ENCODE data around the gene HOXD10. TPM values are rescaled to one million over a fixed set of nuclear protein-coding genes. Genes with fewer than 3 reads are reported as not detected.
A peak's percentile ranks its signal among the peaks of the same experiment; 100 is the strongest.

Gene HOXD10
- total and polyA plus RNA-seq, 5 donors from 2014 or later = not detected

- H3K9me3 Mint-ChIP-seq = peaks cover 0 to 14% (median 0%) of the 10 kb centered on the region in 7 donors
- no peaks in the 10 kb centered on the region for H3K9me3 ChIP-seq (ENCODE audit: control insufficient read depth in 2 of 2, low read length in 2 of 2)
- H3K4me1 ChIP-seq (ENCODE audit: control insufficient read depth, insufficient read depth, low read length, poor library complexity, severe bottlenecking) = peaks cover 31% of the 10 kb centered on the region
- no peaks in the 10 kb centered on the region for H3K36me3 ChIP-seq (ENCODE audit: control insufficient read depth, insufficient read depth, low read length)
- peaks cover 6 to 30% (median 20%) of the 10 kb centered on the region in 4 donors for H3K4me1 Mint-ChIP-seq
- H3K36me3 Mint-ChIP-seq = no peaks in the 10 kb centered on the region
- peaks cover 46% of the 10 kb centered on the region for H3K27me3 ChIP-seq (ENCODE audit: control insufficient read depth, insufficient read depth, low read length)
- no peak overlapping the region for H3K27ac Mint-ChIP-seq
- peaks cover 70% of the 10 kb centered on the region for H3K27me3 Mint-ChIP-seq
- H3K4me3 ChIP-seq (ENCODE audit: low read depth, low read length) = no peak overlapping the region
- DNase-seq (no peak), ATAC-seq (ENCODE audit: low read depth in 2 of 2) (no peak)
- H3K27ac ChIP-seq (ENCODE audit: insufficient read depth, low read length, poor library complexity, severe bottlenecking) = no peak overlapping the region
- no peak overlapping the region for H3K4me3 Mint-ChIP-seq
Observed at GRCh38 chr2:176125772-176126054, 9.1 kb downstream of the HOXD10 start.

DNA sequence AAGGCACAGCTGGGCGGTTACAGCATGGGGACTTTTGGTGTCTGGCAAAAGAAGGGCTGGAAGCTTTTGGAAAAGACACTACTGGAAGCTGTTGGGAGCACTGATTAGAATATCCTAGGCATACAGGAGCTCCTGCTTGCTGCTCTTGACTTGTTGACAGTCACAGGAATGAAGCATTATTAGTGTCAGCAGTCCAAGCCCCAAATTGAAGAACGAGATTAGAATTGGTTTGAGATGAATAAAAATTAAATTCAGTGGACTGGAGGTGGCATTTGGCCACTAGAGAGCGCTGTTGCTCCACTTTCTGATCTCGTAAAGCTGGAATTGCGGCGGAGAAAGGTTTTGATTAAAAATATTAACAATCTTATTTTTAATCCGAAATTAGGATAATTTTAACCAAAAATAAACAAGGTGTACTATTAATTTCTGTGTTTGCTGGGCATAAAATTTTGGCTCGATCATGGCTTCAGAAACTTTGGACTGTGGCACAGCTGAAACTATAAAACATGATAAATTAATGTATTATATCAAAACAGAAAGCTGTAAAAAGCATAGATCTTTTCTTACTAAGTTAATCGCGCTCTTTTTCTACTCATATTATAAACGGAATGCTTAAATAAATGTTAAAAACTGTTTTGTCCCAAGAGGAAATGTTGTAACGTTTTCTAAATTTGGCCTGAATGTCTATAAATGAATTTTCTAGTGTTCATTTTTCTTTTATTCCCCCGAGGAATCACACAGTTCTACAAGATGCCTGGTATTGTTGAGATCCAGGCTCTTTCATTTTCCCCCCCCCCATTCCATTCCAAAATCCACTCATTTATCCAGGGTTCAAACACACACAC lies 10.6 kb downstream of the HOXD10 start:
- ATAC-seq (ENCODE audit: low read depth in 2 of 2) (no peak), DNase-seq (peak; percentile 52 to 67 (median 62))
- H3K4me3 Mint-ChIP-seq = peak overlapping the region in 3 of 4 donors; percentile 4 to 81 (median 35)
- no peaks in the 10 kb centered on the region for H3K36me3 Mint-ChIP-seq
- peaks cover 0 to 16% (median 0%) of the 10 kb centered on the region in 7 donors for H3K9me3 Mint-ChIP-seq
- H3K4me1 Mint-ChIP-seq = peaks cover 7 to 43% (median 26%) of the 10 kb centered on the region in 4 donors
- Histone ChIP-seq H3K27me3 (ENCODE audit: control insufficient read depth, insufficient read depth, low read length) (peaks cover 54% of the 10 kb centered on the region), H3K9me3 (ENCODE audit: control insufficient read depth in 2 of 2, low read length in 2 of 2) (peaks cover 0 to 2% of the 10 kb centered on the region in 2 experiments), H3K27ac (ENCODE audit: insufficient read depth, low read length, poor library complexity, severe bottlenecking) (no peak overlapping the region), H3K4me3 (ENCODE audit: low read depth, low read length) (no peak overlapping the region), H3K4me1 (ENCODE audit: control insufficient read depth, insufficient read depth, low read length, poor library complexity, severe bottlenecking) (peaks cover 40% of the 10 kb centered on the region), H3K36me3 (ENCODE audit: control insufficient read depth, insufficient read depth, low read length) (no peaks in the 10 kb centered on the region)
- no peak overlapping the region for H3K27ac Mint-ChIP-seq
- peaks cover 77% of the 10 kb centered on the region for H3K27me3 Mint-ChIP-seq

GRCh38 chr2:176127774-176128072 lies 11.1 kb downstream of the HOXD10 start:
- H3K27me3 ChIP-seq (ENCODE audit: control insufficient read depth, insufficient read depth, low read length) = peaks cover 55% of the 10 kb centered on the region

GRCh38 chr2:176128172-176128981 lies 11.8 kb downstream of the HOXD10 start:
- Mint-ChIP-seq H3K4me3 (peak overlapping the region in 3 of 4 donors; percentile 72 to 85 (median 74)), H3K27me3 (peaks cover 88% of the 10 kb centered on the region), H3K9me3 (peaks cover 0 to 20% (median 2%) of the 10 kb centered on the region in 7 donors), H3K36me3 (no peaks in the 10 kb centered on the region), H3K4me1 (peaks cover 11 to 48% (median 28%) of the 10 kb centered on the region in 4 donors), H3K27ac (peak overlapping the region in 2 of 3 donors; percentile 32 to 73)
- Histone ChIP-seq H3K4me3 (ENCODE audit: low read depth, low read length) (no peak overlapping the region), H3K36me3 (ENCODE audit: control insufficient read depth, insufficient read depth, low read length) (no peaks in the 10 kb centered on the region), H3K9me3 (ENCODE audit: control insufficient read depth in 2 of 2, low read length in 2 of 2) (peaks cover 4 to 7% of the 10 kb centered on the region in 2 experiments), H3K27ac (ENCODE audit: insufficient read depth, low read length, poor library complexity, severe bottlenecking) (no peak overlapping the region), H3K27me3 (ENCODE audit: control insufficient read depth, insufficient read depth, low read length) (peaks cover 57% of the 10 kb centered on the region), H3K4me1 (ENCODE audit: control insufficient read depth, insufficient read depth, low read length, poor library complexity, severe bottlenecking) (peaks cover 39% of the 10 kb centered on the region)
- ATAC-seq (ENCODE audit: low read depth in 2 of 2) = no peak
- DNase-seq = no peak

More at GRCh38 chr2:176127774-176128072, 11.1 kb downstream of the HOXD10 start:
- ATAC-seq (ENCODE audit: low read depth in 2 of 2) = no peak
- no peak overlapping the region for H3K27ac ChIP-seq (ENCODE audit: insufficient read depth, low read length, poor library complexity, severe bottlenecking)
- no peak for DNase-seq
- no peak overlapping the region for H3K4me3 ChIP-seq (ENCODE audit: low read depth, low read length)
- Mint-ChIP-seq H3K9me3 (peaks cover 0 to 20% (median 0%) of the 10 kb centered on the region in 7 donors), H3K4me3 (peak overlapping the region in 2 of 4 donors; percentile 74 to 85), H3K36me3 (no peaks in the 10 kb centered on the region), H3K27ac (no peak overlapping the region), H3K27me3 (peaks cover 83% of the 10 kb centered on the region), H3K4me1 (peaks cover 11 to 45% (median 28%) of the 10 kb centered on the region in 4 donors)
- peaks cover under 1 to 2% of the 10 kb centered on the region in 2 experiments for H3K9me3 ChIP-seq (ENCODE audit: control insufficient read depth in 2 of 2, low read length in 2 of 2)
- H3K36me3 ChIP-seq (ENCODE audit: control insufficient read depth, insufficient read depth, low read length) = no peaks in the 10 kb centered on the region
- H3K4me1 ChIP-seq (ENCODE audit: control insufficient read depth, insufficient read depth, low read length, poor library complexity, severe bottlenecking) = peaks cover 40% of the 10 kb centered on the region

DNA sequence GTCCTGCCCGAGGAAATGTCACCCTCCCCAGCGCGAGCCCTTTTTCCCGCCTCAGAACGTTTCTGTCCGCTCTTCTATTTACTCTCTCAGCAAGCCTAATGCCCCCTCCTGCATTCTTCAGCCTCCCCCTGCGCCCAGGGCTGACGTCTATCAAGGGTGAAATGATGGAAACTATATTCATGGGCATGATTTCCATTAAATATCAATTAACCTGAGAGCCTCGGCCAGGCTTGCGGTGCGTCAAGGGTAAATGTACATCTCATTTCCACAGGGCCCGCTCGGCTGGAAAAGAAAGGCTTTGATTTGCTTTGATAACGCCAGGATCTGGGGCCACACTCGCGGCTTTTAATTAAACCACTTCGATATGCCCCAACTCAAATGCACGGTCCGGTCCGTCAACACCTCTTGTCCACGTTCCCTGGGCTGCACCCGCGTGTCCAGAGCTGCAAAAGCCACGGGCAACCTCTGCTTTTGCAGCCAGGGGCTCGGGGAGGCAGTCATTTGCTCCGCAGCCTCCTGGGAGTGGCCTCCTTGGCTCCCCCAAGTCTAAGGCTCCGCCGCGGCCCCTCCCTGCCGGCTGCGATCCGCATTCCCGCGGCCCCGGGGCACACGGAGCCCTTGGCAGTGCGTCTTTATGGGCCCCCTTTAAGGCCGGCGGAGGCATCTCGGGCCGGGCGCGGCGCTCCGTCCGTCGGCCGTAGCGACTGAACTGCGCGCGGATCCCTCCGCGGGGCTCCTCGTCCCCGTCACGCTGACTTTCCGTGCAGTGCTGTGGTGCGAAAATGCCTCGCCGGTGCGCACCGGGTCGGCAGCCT lies 12.6 kb downstream of the HOXD10 start, which contains the start of gene HOXD8:
HOXD8 (plus strand) TSS at position 724 of the 815 bp plus-strand sequence. CDS start 662 bp downstream, outside the sequence.
- H3K9me3 ChIP-seq (ENCODE audit: control insufficient read depth in 2 of 2, low read length in 2 of 2) = peaks cover 4 to 15% of the 10 kb centered on the region in 2 experiments
- H3K4me3 ChIP-seq (ENCODE audit: low read depth, low read length) = no peak within 1 kb of the TSS

DNA sequence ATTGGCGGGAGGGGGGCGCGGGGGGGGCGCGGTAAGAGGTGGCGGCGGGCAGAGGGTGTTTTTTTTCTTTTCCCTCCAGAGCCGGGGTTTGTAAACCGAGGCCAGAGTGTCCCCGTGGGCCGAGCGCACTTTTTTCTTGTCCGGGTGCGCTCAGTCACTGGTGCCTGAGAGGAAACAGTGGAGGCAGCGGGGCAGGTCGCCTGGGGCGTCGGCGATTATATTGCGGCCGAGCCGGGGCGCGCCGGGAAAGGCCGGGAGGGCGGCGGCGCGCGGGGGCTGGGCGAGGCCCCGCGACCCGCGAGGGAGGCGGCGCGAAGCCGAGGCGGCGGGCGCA lies 13.2 kb downstream of the HOXD10 start:
- peaks cover 88% of the 10 kb centered on the region for H3K27me3 Mint-ChIP-seq
- no peak overlapping the region for H3K27ac Mint-ChIP-seq
- H3K4me3 ChIP-seq (ENCODE audit: low read depth, low read length) = no peak overlapping the region
- peak overlapping the region in 2 of 4 donors; percentile 33 to 71 for H3K4me3 Mint-ChIP-seq
- H3K27me3 ChIP-seq (ENCODE audit: control insufficient read depth, insufficient read depth, low read length) = peaks cover 62% of the 10 kb centered on the region
- peaks cover 6 to 16% of the 10 kb centered on the region in 2 experiments for H3K9me3 ChIP-seq (ENCODE audit: control insufficient read depth in 2 of 2, low read length in 2 of 2)
- peaks cover 0 to 23% (median 2%) of the 10 kb centered on the region in 7 donors for H3K9me3 Mint-ChIP-seq
- no peaks in the 10 kb centered on the region for H3K36me3 Mint-ChIP-seq
- DNase-seq = no peak
- no peaks in the 10 kb centered on the region for H3K36me3 ChIP-seq (ENCODE audit: control insufficient read depth, insufficient read depth, low read length)
- H3K4me1 Mint-ChIP-seq = peaks cover 11 to 42% (median 24%) of the 10 kb centered on the region in 4 donors
- H3K27ac ChIP-seq (ENCODE audit: insufficient read depth, low read length, poor library complexity, severe bottlenecking) = no peak overlapping the region
- H3K4me1 ChIP-seq (ENCODE audit: control insufficient read depth, insufficient read depth, low read length, poor library complexity, severe bottlenecking) = peaks cover 39% of the 10 kb centered on the region
- peak in 1 of 2 donors; percentile 13 for ATAC-seq (ENCODE audit: low read depth in 2 of 2)

More for the DNA sequence above, 12.6 kb downstream of the HOXD10 start, which contains the start of gene HOXD8:
- Histone ChIP-seq H3K27ac (ENCODE audit: insufficient read depth, low read length, poor library complexity, severe bottlenecking) (no peak within 1 kb of the TSS), H3K36me3 (ENCODE audit: control insufficient read depth, insufficient read depth, low read length) (no peaks in the 10 kb centered on the region), H3K4me1 (ENCODE audit: control insufficient read depth, insufficient read depth, low read length, poor library complexity, severe bottlenecking) (peaks cover 39% of the 10 kb centered on the region), H3K27me3 (ENCODE audit: control insufficient read depth, insufficient read depth, low read length) (peaks cover 60% of the 10 kb centered on the region)
- Mint-ChIP-seq H3K27me3 (peaks cover 88% of the 10 kb centered on the region), H3K9me3 (peaks cover 0 to 23% (median 2%) of the 10 kb centered on the region in 7 donors), H3K4me3 (peak within 1 kb of the TSS; percentile 27 to 85 (median 75)), H3K27ac (peak within 1 kb of the TSS in 2 of 3 donors; percentile 32 to 73), H3K36me3 (no peaks in the 10 kb centered on the region), H3K4me1 (peaks cover 11 to 42% (median 24%) of the 10 kb centered on the region in 4 donors)
- DNase-seq (peak in 1 of 3 donors; percentile 36), ATAC-seq (ENCODE audit: low read depth in 2 of 2) (no peak)

Data from CD4-positive, CD25-positive, alpha-beta regulatory T cell (primary cell).